Gastrocnemius medialis (tissue), 4 donors: Measurements from ENCODE around the gene MUC2.

Experiments
- CTCF ChIP-seq, 5 experiments: fragments of 450-650 bp in 3 of 5; fragments of 200-600 bp in 2 of 5; sonication (generic) in 2 of 5; IDR thresholded peaks in 4 of 5; conservative IDR thresholded peaks in 1 of 5; 1 replicate in 4 of 5; 2 replicates in 1 of 5; pipeline ENCODE4 v1.5.1; 2016 to 2019; ENCODE audit warnings: antibody characterized with exemption in 5 of 5, mild to moderate bottlenecking in 3 of 5, moderate library complexity in 3 of 5
- POLR2A ChIP-seq, 2 donors: fragments of 450-650 bp; IDR thresholded peaks; one replicate each; pipeline ENCODE4 v1.6.1; 2017; ENCODE audit warnings: antibody characterized with exemption in 2 of 2, mild to moderate bottlenecking in 2 of 2, moderate library complexity in 2 of 2

GRCh38 chr11:1105183-1105565 is 30.5 kb downstream of the MUC2 start:
- TF ChIP-seq CTCF (IDR thresholded peaks at IDR 0.05 in 4 of 5, conservative IDR thresholded peaks at IDR 0.05 in 1 of 5): no peak
- TF ChIP-seq POLR2A (IDR thresholded peaks at IDR 0.05): no peak
